GM18499 (cell line): ENCODE data around the gene F7.

Experiments
- ATAC-seq: cut with Tn5 transposase; IDR thresholded peaks from one replicate; pipeline ENCODE4 v1.9.1; 2021; ENCODE audit warnings: moderate number of reproducible peaks; ENCODE audit not compliant: insufficient read depth, unreplicated experiment

F7 gene

DNA sequence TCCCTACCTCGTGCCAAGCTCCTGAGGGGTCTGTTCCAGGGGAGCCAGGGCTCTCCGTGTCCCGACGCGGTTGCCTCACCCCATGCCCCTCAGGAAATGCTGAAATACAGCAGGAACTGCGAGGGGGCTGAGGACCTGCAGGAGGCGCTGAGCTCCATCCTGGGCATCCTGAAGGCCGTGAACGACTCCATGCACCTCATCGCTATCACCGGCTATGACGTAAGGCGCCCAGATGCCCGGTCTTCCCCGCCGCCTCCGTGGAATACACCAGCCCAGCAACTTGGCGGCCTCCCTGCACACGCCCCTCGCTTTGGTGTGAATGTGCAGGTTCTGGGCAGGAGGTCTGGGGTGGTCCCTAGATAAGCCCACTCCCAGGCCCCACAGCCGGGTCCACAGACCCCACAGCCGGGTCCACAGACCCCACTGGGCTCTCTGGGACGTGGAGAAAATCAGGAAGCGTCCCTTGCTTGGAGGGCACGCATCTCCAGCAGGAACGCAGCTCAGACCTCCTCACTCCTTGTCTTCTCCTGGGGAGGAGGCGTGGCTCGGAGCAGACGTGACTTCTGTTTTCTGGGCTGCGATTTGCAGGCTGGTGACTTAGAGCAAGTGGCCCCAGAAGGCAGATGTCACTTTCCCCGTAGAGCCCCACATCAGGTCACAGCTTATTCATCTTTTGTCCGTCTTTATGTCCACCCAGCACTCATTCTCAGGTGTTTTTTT lies 19.4 kb upstream of the F7 start:
- ATAC-seq = no peak

DNA sequence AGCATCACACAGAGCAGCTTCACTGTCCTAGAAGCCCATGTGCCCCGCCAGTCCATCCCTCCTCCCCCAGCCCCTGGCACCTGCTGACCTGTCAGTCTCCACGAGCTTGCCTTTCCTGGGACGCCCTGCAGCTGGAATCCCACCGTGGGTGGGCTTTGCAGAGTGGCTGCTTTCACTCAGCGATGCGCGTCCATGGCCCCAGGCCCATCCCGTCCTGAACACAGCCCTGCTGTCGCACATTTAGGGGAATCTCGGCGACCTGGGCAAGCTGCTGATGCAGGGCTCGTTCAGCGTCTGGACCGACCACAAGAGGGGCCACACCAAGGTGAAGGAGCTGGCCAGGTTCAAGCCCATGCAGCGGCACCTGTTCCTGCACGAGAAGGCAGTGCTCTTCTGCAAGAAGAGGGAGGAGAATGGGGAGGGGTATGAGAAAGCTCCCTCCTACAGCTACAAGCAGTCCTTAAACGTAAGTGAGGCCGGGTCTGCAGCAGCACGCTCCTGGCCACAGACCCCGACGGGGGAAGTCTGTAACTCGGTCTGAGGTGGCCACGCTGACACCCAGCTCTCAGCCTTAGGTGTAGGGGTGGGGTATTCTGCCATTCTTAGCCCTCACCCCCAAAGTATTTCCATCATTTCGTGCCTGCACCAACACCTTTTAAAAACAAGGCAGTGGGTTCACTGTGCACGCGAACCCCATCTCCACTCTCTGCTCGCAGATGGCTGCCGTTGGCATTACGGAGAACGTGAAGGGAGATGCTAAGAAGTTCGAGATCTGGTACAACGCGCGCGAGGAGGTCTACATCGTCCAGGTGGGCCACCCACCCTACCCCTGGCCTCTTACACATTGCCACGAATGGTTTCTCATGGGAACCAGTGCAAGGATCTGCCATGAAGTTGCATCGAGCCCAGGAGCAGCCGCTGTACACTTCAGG lies 18.3 kb upstream of the F7 start:
- no peak for ATAC-seq

DNA sequence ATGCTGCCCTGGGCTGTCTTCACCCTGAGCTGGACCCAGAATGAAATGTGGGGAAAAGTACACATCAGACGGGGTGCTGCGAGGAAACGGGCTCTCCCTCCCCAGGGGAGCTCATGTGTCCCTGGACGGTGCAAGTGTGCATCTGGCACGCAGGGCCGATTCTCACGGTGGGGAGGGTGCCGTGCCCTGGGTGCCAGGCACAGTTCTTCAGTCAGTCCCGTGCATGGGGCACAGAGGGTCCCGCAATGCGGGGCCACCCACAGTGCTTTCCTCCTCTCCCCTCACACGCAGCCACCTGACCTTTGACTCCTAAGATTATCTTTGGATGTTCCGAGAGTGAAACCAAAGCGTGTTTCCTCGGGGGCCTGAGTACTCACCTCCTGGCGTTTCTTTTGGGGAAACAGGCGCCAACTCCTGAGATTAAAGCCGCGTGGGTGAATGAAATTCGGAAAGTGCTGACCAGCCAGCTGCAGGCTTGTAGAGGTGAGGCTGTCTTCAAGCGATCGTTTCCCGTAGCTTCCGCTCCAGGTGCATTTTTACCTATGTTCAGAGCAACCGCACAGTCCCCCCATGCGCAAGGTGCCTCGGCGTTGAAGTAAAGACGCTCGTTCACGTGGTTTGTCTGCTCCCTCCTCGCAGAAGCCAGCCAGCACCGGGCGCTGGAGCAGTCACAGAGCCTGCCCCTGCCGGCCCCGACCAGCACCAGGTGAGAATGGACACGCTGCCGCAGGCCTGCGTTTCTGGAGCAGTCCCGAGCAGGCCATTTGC lies 17.5 kb upstream of the F7 start:
- ATAC-seq = no peak

DNA sequence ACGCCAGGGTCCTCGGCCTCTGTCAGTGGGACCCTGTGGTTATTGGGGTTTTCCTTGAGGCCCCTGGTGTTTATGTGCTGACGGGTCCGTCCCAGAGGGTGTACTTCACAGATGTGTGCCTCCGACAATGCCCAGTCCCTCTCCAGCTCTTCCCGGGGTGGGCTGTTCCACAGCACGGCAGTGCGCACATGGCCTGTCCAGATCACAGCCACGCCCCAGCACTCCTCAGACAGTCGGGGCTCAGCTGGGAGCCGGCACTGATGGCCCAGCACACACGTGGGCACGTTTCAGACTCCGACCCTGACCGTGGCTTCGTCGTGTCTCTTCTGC lies 16.9 kb upstream of the F7 start:
- no peak for ATAC-seq

DNA sequence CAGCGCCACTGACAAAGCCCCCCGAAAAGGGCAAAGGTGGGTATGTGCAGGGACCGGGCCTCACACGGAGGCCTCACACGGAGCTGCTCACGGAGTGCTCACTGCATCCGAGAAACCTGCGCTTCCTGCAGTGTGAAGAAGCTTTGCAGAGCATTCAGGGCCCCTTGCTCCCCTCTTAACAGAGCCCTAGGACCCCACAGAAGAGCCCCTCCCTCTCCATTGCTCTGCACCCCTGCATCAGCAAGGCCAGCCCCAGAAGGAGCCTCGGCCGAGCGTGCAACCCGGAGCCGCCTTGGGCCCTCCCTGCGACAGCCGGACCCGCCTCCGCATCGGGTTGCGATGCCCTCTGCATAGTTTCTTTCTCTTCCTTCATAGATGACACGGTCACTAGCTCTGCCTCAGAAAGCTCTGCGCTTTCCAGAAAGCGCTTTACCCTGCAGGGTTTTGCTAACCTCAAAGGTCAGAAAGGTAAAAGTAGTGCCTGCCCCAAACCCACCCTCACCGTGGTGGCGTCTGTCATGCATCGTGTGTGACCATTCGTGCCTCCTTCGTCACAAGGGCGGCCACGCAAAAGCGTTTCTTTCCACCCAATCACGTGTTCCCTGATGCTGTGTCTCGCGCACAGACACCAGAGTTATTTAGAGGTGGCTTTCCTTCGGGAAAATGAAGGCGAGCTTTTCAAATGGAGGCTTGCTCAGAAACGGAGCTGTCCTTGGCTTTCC lies 15.7 kb upstream of the F7 start:
- no peak for ATAC-seq

DNA sequence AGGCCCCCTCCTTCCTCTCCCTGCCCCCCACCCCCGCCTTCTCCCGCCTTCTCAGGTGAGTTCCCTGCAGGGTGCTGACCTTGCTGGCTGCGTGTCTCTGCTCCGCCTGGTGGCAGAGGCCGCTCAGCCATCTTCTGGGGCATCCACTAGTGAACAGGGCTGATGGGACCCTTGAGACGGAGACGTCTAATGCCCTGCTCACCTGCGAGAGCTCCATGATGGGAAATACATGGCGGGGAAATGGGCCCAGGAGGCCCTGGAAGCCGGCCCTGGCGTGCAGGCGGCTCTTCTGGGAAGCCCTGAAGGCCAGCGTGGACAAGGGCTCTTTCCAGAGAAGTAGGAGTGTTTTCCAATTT lies 15.2 kb upstream of the F7 start:
- no peak for ATAC-seq

DNA sequence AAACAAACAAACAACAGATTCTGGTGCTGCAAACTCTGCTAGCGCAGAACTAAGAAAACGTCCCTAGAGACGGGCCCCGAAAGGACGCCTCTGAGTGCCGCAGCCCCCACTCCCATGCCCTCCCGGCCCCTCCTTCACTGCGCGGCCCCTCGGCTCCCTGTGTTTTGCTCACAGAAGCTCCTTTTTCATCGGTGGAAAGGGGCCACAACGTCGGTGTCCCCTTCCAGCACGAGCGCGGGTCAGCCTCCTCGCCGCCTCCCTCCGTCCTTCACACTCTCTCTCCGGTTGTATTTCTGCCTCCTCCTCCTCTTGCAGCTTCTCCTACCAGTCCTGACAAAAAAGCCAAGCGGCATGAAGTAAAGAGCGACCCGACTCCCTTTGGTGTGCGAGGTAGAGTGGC lies 14.8 kb upstream of the F7 start:
- ATAC-seq = no peak

DNA sequence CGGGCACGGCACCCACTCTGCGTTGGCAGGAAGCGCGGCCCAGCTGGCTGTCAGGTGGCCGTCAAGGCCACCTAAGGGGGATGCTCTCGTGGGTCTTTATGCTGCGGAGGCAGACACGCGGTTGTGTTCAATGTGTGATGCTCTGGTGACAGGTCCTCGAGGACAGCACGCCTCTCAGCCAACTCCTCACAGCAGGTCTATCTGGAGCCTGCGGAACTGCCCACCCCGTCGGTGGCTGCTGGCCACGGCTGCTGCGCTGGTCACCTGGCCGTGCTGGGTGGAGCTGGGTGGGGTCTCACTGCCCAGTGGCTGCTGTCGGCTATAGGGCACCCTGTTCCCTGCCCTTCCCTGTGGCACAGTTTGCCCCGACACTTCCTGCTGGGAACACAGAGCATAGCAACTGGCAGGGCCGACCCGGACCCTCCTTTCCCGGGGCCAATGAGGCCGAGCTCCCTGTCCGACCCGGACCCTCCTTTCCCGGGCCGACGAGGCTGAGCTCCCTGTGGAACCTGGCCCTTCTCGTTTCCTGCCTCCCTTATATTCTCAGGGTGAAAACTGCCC lies 14.3 kb upstream of the F7 start:
- ATAC-seq = no peak

DNA sequence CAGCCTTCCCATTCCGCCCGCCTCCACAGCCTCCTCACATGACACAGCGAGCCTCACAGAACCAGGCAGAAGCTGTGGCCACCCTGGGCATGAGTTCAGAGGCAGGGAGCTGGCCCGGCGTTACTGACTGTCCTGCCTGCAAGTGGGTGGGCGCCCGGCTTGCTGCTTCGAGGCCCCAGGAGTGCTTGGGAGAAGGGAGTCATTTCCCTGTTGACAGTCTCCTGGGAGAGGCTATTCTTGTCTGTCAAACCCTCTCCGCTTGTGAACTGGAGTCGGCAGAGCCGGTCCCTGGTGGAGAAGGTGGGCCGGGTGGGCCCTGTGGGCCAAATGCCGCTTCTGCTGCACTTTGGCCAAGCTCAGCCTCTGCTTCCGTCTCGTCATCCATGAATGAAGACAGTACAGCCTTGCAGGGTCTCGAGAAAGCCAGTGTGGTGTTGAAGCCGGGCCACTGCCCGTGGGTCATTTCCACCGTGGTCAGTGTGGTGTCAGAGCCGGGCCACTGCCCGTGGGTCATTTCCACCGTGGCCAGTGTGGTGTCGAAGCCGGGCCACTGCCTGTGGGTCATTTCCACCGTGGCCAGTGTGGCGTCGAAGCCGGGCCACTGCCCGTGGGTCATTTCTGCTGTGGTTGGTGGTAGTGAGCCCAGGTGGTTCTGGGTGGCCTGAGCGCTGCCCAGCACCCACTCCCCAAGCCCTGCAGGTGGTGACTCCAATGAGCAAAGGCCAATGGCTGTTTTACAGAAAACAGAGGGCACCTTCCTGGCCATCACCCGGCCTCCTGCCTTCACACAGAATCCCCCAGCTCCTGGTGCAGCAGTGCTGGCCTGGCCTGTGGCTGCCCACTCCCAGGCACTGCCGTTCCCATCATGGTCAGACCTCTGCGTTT lies 13.5 kb upstream of the F7 start:
- no peak for ATAC-seq

DNA sequence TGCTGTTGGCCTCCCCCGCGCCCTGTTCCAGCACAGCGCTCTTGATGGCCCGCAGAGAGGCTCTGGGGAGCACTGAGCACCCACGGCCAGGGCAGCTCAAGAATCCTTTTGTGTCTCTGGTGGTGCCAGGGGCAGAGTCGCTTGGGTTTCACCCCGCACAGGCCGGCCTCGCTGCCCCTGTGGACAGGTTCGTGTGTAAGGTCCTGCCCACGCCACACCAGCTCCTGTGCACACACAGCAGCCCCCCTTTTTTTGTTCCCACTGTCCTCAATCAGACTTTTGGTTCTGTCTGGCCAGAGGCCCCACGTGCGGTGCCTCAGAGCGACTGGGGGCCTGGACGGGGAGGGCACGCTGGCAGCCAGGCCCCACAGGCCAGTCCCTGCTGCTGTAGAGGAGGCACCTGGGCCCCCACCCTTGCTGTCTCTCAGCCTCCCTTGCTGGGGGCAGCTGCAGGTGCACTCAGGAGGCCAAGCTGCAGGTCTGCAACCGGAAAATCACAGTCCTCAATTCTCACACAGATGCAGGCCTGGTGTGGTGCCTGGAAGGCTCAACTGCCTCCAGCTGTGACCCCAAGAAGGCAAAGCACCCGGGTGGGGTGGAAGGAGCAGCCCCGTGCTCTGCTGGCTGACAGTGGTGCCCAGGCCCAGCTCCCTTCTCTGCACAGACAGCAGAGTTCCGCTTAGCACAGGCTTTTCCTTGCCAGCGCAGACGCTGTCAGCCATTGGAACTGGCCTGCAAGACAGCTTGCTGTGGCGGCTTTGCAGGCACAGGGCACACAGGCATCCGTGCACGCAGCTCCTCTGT lies 12.6 kb upstream of the F7 start:
- no peak for ATAC-seq

DNA sequence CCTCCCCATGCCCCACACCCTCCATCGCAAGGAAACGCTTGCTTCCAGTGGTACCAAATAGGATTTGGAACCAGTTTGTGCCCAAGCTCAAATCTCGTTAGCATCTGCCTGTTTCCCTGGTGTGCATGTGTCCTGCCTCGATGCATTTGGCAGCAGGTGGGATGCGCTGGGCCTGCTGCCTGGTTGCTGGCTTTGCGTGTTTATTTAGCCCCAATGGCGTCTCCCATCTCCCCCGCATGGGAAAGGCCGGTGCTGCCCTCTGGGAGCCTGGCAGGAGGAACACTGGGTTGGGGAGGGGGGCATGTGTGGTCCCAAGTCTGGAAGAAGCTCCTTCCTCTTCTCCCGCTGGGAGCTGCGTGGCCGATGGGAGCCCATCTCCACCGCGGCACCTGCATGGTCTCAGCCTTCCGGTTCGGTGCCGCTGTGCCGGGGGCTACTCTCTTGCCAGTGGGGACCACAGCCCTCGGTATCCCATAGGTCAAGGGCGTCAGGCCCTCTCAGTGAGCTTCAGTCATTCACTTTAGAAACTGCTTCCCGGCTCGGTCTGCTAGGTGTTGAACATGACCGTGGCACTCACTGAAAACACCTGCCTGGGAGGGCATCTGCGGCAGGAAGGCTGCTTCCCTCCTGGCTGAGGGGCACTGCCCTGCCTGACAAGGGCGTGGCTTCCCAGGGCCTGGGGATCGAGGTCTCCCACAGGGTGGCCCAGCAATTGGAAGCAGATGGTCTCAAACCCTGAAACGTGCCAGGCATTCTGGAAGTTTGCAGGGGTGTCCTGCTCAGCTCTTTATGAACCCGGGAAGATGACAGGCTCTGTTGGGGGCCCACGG lies 11.8 kb upstream of the F7 start:
- no peak for ATAC-seq

DNA sequence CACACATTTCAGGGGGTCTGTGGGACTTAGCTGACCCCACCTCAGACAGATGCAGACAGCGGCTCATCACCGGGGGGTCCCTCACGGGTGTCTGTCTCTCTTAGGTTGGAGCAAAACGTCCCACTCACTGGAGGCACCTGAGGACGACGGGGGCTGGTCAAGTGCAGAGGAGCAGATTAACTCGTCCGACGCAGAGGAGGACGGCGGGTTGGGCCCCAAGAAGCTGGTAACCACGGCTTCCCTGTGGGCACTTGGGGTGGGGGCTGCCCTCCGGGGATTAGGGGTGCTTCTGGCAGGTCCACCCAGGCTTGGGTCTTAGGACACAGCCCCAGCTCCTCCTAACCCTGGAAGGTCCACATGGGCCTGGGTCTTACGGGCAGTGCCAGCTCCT lies 11.2 kb upstream of the F7 start:
- ATAC-seq = no peak

DNA sequence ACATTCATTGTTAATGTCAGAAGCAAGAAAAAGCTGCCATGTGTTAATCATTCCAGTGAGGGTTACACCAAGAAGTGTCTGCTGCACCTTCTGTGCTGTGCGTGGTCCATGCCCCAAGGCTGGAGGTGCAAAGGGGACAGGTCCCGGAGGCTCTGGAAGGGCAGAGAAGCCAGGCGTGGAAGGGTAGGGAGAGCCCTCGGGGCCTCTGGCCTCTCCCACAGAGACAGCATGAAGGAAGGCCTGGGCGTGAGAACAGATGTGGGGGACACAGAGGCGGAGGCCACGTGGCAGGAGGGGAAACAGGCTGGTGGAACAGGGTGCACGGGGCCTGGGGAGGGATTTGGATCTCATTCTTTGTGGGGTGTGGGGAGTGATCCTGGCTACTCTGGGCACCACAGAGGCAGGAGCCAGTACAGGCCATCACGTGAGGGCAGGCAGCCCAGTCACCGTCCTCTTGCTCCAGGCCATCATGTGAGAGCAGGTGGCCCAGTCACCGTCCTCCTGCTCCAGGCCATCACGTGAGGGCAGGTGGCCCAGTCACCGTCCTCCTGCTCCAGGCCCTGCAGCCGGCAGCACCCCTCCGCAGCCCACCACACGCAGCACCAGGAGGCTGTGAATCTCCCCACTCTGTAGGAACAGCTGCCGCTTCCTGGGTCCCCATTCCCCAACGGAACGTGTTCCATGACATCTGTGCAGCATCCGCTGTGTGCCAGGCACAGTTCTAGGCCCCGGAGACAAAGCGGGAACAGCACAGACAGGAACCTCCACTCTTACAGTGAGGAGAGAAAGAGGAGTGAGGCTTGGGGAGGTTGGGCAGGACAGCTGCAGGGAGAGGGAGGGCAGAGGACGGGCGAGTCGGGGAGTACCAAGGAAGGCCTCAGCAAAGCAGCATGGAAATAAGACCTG lies 10.2 kb upstream of the F7 start:
- ATAC-seq = no peak

DNA sequence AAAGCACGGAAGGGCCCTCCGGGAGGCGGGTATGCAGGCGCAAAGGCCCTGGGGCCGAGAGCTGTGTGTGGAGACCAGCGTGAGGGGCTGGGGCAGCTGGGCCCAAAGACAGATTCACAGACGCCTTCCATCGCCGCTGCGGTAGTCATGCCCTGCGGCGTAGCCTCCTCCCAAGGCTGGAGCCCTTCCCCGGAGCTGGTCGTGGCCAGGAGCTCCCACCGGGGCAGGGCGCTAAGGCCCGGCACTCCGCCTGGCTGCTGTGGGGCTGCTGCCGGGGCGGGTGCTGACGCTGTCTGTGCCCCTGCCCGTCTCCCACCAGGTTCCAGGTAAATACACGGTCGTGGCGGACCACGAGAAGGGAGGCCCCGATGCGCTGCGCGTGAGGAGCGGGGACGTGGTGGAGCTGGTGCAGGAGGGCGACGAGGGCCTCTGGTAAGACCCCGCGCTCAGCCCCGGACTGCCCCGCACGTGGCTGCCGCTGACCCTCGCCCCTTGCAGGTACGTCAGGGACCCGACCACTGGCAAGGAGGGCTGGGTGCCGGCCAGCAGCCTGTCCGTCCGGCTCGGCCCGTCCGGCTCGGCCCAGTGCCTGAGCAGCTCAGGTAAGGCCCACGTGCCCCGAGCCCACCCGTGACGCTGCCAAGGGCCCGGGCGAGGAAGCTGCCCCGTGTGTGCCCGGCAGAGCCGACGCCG lies 9.4 kb upstream of the F7 start:
- ATAC-seq = no peak

DNA sequence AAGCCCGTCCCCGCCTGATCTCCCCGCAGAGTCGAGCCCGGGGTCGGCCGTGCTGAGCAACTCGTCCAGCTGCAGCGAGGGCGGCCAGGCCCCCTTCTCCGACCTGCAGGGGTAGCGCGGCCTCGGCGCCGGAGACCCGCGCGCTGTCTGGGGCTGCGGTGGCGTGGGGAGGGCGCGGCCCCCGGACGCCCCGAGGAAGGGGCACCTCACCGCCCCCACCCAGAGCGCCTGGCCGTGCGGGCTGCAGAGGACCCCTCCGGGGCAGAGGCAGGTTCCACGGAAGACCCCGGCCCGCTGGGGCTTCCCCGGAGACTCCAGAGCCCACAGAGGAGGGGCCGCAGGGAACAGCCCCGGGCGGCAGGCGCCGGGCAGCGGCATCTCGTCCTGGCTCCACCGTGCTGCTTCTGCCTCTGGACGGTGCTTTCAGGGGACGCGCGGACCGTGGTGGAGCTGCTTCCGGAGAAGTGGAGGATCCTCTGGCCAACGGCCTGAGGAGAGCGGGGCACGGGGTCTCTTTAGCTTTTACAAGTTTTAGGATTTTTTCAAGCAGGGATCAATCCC lies 8.8 kb upstream of the F7 start:
- no peak for ATAC-seq

DNA sequence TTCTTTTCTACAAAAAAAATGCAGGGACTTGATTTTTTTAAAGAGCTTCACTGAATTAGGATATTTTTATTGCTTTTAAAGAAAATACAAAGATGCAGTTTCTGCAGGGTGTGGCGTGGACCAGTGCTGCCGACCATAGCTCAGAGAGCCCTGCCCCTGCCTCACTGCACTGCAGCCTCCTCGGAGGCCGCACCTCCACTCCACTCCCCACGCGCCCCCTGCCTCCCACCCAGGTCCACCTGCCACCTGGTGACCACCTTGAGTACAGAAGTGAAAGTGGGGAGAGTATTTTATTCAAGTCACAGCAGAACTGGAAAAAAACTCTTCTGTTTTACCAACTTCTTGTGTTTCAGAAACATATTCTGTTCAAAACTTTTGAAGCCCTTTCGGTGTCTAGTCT lies 7.9 kb upstream of the F7 start:
- ATAC-seq = no peak
